CD8-positive, alpha-beta memory T cell (primary cell): Measurements from ENCODE around the gene DPP7. TPM values are rescaled to one million over a fixed set of nuclear protein-coding genes. Genes with fewer than 3 reads are reported as not detected.

ENCODE experiments used
- CTCF ChIA-PET: fragments of 350-600 bp; sonication (Branson Sonifier 250); formaldehyde crosslinking; loops from one replicate; lab custom pipeline; 2021; ENCODE audit warnings: antibody characterized with exemption; lab: Charles Lee
- POLR2A ChIA-PET: fragments of 350-600 bp; sonication (Branson Sonifier 250); formaldehyde crosslinking; loops from one replicate; lab custom pipeline; 2021; ENCODE audit warnings: antibody characterized with exemption; lab: Charles Lee
- DNase-seq, 5 donors: peaks; one replicate each; pipeline versions ENCODE4 v3.0.0 to v3.0.0-alpha.2; 2020 to 2022; ENCODE audit warnings: mixed read lengths in 1 of 5
- H3K27ac ChIP-seq: one replicate; pipeline ENCODE4 v1.7.0; 2013; ENCODE audit warnings: low read depth, mild to moderate bottlenecking, low read length, moderate library complexity
- H3K27me3 ChIP-seq: 2 replicates; pipeline ENCODE4 v1.7.0; 2013; ENCODE audit warnings: low read length, mild to moderate bottlenecking; ENCODE audit not compliant: insufficient read depth, poor library complexity, severe bottlenecking
- H3K36me3 ChIP-seq: 2 replicates; pipeline ENCODE4 v1.7.0; 2013; ENCODE audit warnings: mild to moderate bottlenecking, low read length, moderate library complexity; ENCODE audit not compliant: insufficient read depth
- H3K4me1 ChIP-seq: 2 replicates; pipeline ENCODE4 v1.7.0; 2013; ENCODE audit warnings: mild to moderate bottlenecking, low read length, moderate library complexity; ENCODE audit not compliant: insufficient read depth
- H3K4me3 ChIP-seq: 2 replicates; pipeline ENCODE4 v1.7.0; 2013; ENCODE audit warnings: mild to moderate bottlenecking, low read length
- H3K9me3 ChIP-seq: 2 replicates; pipeline ENCODE4 v1.7.0; 2013; ENCODE audit warnings: mild to moderate bottlenecking, low read length
- H3K27ac Mint-ChIP-seq, 8 donors: one replicate each; pipeline ENCODE4 v1.8.0; 2020 to 2021; ENCODE audit warnings: mixed read lengths in 8 of 8, mild to moderate bottlenecking in 6 of 8, inconsistent platforms in 3 of 8, moderate library complexity in 3 of 8
- H3K27me3 Mint-ChIP-seq, 2 donors: one replicate each; pipeline ENCODE4 v1.8.0; 2020 to 2021; ENCODE audit warnings: mixed read lengths in 2 of 2, mild to moderate bottlenecking in 1 of 2, moderate library complexity in 1 of 2
- H3K36me3 Mint-ChIP-seq, 3 donors: one replicate each; pipeline ENCODE4 v1.8.0; 2020 to 2021; ENCODE audit warnings: mixed read lengths in 3 of 3, inconsistent platforms in 1 of 3, mild to moderate bottlenecking in 1 of 3
- H3K4me1 Mint-ChIP-seq, 3 donors: one replicate each; pipeline ENCODE4 v1.8.0; 2020 to 2021; ENCODE audit warnings: mixed read lengths in 3 of 3, inconsistent platforms in 1 of 3, mild to moderate bottlenecking in 1 of 3
- H3K4me3 Mint-ChIP-seq, 7 donors: one replicate each; pipeline ENCODE4 v1.8.0; 2020 to 2021; ENCODE audit warnings: mixed read lengths in 7 of 7, mild to moderate bottlenecking in 6 of 7, moderate library complexity in 4 of 7, inconsistent platforms in 2 of 7
- H3K9me3 Mint-ChIP-seq, 5 donors: one replicate each; pipeline ENCODE4 v1.8.0; 2020 to 2022; ENCODE audit warnings: mixed read lengths in 5 of 5, mild to moderate bottlenecking in 3 of 5, moderate library complexity in 2 of 5, inconsistent platforms in 1 of 5
- polyA plus RNA-seq: library from polyadenylated mRNA; unstranded; fragments of 300-500 nt; fragmentation: Illumina TruSeq; gene quantifications from one replicate; pipeline ENCODE4 v1.2.3, GENCODE V29; 2021
- total RNA-seq, 2 experiments: library from RNA; stranded (reverse); gene quantifications; one replicate each; pipeline ENCODE4 v1.2.3, GENCODE V29; 2021

The DPP7 gene
- total and polyA plus RNA-seq, 3 experiments from 2014 or later, result 158 to 308 (median 294) TPM

GRCh38 chr9:137110911-137111787 is 3.4 kb downstream of the DPP7 start:
- ChIA-PET POLR2A (no interaction called here), CTCF (interaction anchor here (0.9 kb wide), 1 partner anchor 64 kb away, joined by 3 read pairs; the partner anchor contains the start of gene NPDC1)
- H3K27ac Mint-ChIP-seq, result peak overlapping the region in 2 of 8 donors; percentile 33 to 46

GRCh38 chr9:137110147-137110910 is 4.2 kb downstream of the DPP7 start:
- POLR2A ChIA-PET, result no interaction called here
- H3K36me3 Mint-ChIP-seq, result peaks cover 0 to 48% (median 0%) of the 10 kb centered on the region in 3 donors
- CTCF ChIA-PET, result no interaction called here
- H3K9me3 Mint-ChIP-seq, result no peaks in the 10 kb centered on the region
- H3K27ac Mint-ChIP-seq, result peak overlapping the region in 1 of 8 donors; percentile 50
- Histone ChIP-seq H3K4me3 (no peak overlapping the region), H3K27ac (no peak overlapping the region), H3K4me1 (peaks cover 9% of the 10 kb centered on the region), H3K9me3 (no peaks in the 10 kb centered on the region), H3K27me3 (no peaks in the 10 kb centered on the region), H3K36me3 (peaks cover 12% of the 10 kb centered on the region)
- H3K4me1 Mint-ChIP-seq, result peaks cover 0 to 9% (median 3%) of the 10 kb centered on the region in 3 donors
- peak overlapping the region in 1 of 7 donors; percentile 60 for H3K4me3 Mint-ChIP-seq
- H3K27me3 Mint-ChIP-seq, result no peaks in the 10 kb centered on the region
- DNase-seq, result no peak

More at GRCh38 chr9:137110911-137111787, 3.4 kb downstream of the DPP7 start:
- Histone ChIP-seq H3K4me1 (peaks cover 10% of the 10 kb centered on the region), H3K36me3 (peaks cover 12% of the 10 kb centered on the region), H3K27me3 (no peaks in the 10 kb centered on the region), H3K27ac (no peak overlapping the region), H3K9me3 (no peaks in the 10 kb centered on the region), H3K4me3 (no peak overlapping the region)
- Mint-ChIP-seq H3K4me3 (peak overlapping the region in 4 of 7 donors; percentile 15 to 60 (median 30)), H3K4me1 (peaks cover 0 to 9% (median 3%) of the 10 kb centered on the region in 3 donors), H3K36me3 (peaks cover 0 to 48% (median 0%) of the 10 kb centered on the region in 3 donors), H3K27me3 (no peaks in the 10 kb centered on the region), H3K9me3 (no peaks in the 10 kb centered on the region)
- DNase-seq, result no peak

- no peak overlapping the region for H3K4me3 Mint-ChIP-seq
- Histone ChIP-seq H3K27ac (no peak overlapping the region), H3K4me3 (no peak overlapping the region), H3K9me3 (no peaks in the 10 kb centered on the region), H3K36me3 (peaks cover 14% of the 10 kb centered on the region), H3K27me3 (no peaks in the 10 kb centered on the region), H3K4me1 (peaks cover 5% of the 10 kb centered on the region)
- no peak for DNase-seq
- no peaks in the 10 kb centered on the region for H3K27me3 Mint-ChIP-seq
- H3K36me3 Mint-ChIP-seq, result peaks cover 0 to 48% (median 3%) of the 10 kb centered on the region in 3 donors
- peaks cover 0 to 9% (median 3%) of the 10 kb centered on the region in 3 donors for H3K4me1 Mint-ChIP-seq
- ChIA-PET CTCF (no interaction called here), POLR2A (no interaction called here)
- no peaks in the 10 kb centered on the region for H3K9me3 Mint-ChIP-seq
- H3K27ac Mint-ChIP-seq, result no peak overlapping the region
Observed at GRCh38 chr9:137109250-137110146, 5.0 kb downstream of the DPP7 start.

GRCh38 chr9:137108608-137109249 is 5.8 kb downstream of the DPP7 start:
- H3K4me1 Mint-ChIP-seq, result peaks cover 0 to 9% (median 3%) of the 10 kb centered on the region in 3 donors
- peaks cover 0 to 48% (median 4%) of the 10 kb centered on the region in 3 donors for H3K36me3 Mint-ChIP-seq
- ChIA-PET CTCF (no interaction called here), POLR2A (no interaction called here)
- no peak overlapping the region for H3K27ac ChIP-seq
- peaks cover 19% of the 10 kb centered on the region for H3K36me3 ChIP-seq
- H3K27ac Mint-ChIP-seq, result no peak overlapping the region
- H3K9me3 ChIP-seq, result no peaks in the 10 kb centered on the region
- no peaks in the 10 kb centered on the region for H3K9me3 Mint-ChIP-seq
- peaks cover 5% of the 10 kb centered on the region for H3K4me1 ChIP-seq
- no peak overlapping the region for H3K4me3 ChIP-seq
- DNase-seq, result no peak
- no peaks in the 10 kb centered on the region for H3K27me3 ChIP-seq
- H3K27me3 Mint-ChIP-seq, result no peaks in the 10 kb centered on the region
- no peak overlapping the region for H3K4me3 Mint-ChIP-seq

- no peaks in the 10 kb centered on the region for H3K27me3 ChIP-seq
- no peaks in the 10 kb centered on the region for H3K4me1 ChIP-seq
- Mint-ChIP-seq H3K27me3 (no peaks in the 10 kb centered on the region), H3K4me1 (peaks cover 0 to 3% (median 0%) of the 10 kb centered on the region in 3 donors), H3K27ac (no peak overlapping the region), H3K9me3 (no peaks in the 10 kb centered on the region), H3K36me3 (peaks cover 0 to 46% (median 4%) of the 10 kb centered on the region in 3 donors), H3K4me3 (no peak overlapping the region)
- H3K9me3 ChIP-seq, result no peaks in the 10 kb centered on the region
- no peak for DNase-seq
- peaks cover 26% of the 10 kb centered on the region for H3K36me3 ChIP-seq
- ChIA-PET POLR2A (no interaction called here), CTCF (no interaction called here)
- H3K4me3 ChIP-seq, result no peak overlapping the region
- no peak overlapping the region for H3K27ac ChIP-seq
Observed at GRCh38 chr9:137107982-137108381, 6.6 kb downstream of the DPP7 start.

- H3K9me3 ChIP-seq, result no peaks in the 10 kb centered on the region
- no peaks in the 10 kb centered on the region for H3K4me1 ChIP-seq
- Mint-ChIP-seq H3K4me1 (no peaks in the 10 kb centered on the region), H3K27ac (no peak overlapping the region), H3K4me3 (no peak overlapping the region), H3K9me3 (no peaks in the 10 kb centered on the region), H3K27me3 (no peaks in the 10 kb centered on the region), H3K36me3 (peaks cover 0 to 44% (median 4%) of the 10 kb centered on the region in 3 donors)
- H3K36me3 ChIP-seq, result peaks cover 32% of the 10 kb centered on the region
- no peaks in the 10 kb centered on the region for H3K27me3 ChIP-seq
- H3K27ac ChIP-seq, result no peak overlapping the region
- no peak overlapping the region for H3K4me3 ChIP-seq
- no peak for DNase-seq
- ChIA-PET CTCF (interaction anchor here (0.9 to 2.7 kb wide), 2 partner anchors 12 to 42 kb away, joined by 4 to 14 read pairs; no protein-coding TSS in a partner anchor), POLR2A (no interaction called here)
Observed at GRCh38 chr9:137107312-137107921, 7.1 kb downstream of the DPP7 start.
